ENCODE data around the gene TBX10. TPM values are rescaled to one million over a fixed set of nuclear protein-coding genes. Genes with fewer than 3 reads are reported as not detected.
"Not testable (repeated sequence)": the region's sequence is repeated elsewhere in the genome, so short reads cannot be mapped to it uniquely, and the experiment has no call there.

Gene TBX10
- total and polyA plus RNA-seq, 2 donors (not counting 3 experiments of a cell fraction or from before 2014, with no cell fraction given): not detected

GRCh38 chr11:67682126-67683034, 42.8 kb upstream of the TBX10 start:
- H3K79me2 ChIP-seq (ENCODE audit: control insufficient read depth, insufficient read depth, low read length); H3K4me3 ChIP-seq (replicated peaks in 1 of 3; ENCODE audit: insufficient read depth in 1 of 3, low read depth in 1 of 3, low read length in 3 of 3); intact Hi-C loops (cut with micrococcal nuclease); H3K9ac ChIP-seq (replicated peaks; ENCODE audit: extremely low read depth, insufficient read depth, low read length); POLR2A ChIA-PET; H3K4me2 ChIP-seq (ENCODE audit: insufficient read depth, low read length); H3K27me3 ChIP-seq (ENCODE audit: control insufficient read depth in 2 of 2, insufficient read depth in 2 of 2, low read length in 2 of 2); dilution Hi-C loops (cut with MboI; ENCODE audit: extremely low pct_ligation_motif_present, low sequenced_read_pairs); H2AFZ ChIP-seq (ENCODE audit: low read depth, low read length); H3K9me1 ChIP-seq (replicated peaks; ENCODE audit: control insufficient read depth, extremely low read depth, insufficient read depth, low read length); H3K36me3 ChIP-seq (ENCODE audit: control insufficient read depth in 2 of 2, extremely low read depth in 1 of 2, insufficient read depth in 2 of 2, low read length in 2 of 2); H3K9me3 ChIP-seq (replicated peaks; ENCODE audit: control insufficient read depth, insufficient read depth, low read length); H3K4me1 ChIP-seq (ENCODE audit: control insufficient read depth, extremely low read depth, insufficient read depth, low read length); H3K27ac ChIP-seq (ENCODE audit: insufficient read depth, low read depth, low read length); H4K20me1 ChIP-seq (replicated peaks; ENCODE audit: control insufficient read depth, extremely low read depth, insufficient read depth, low read length); FAIRE-seq; DNase-seq (ENCODE audit: low read depth, low spot score); BruUV-seq (replicated peaks): not testable (repeated sequence)
- CTCF ChIA-PET: interaction anchor here (1.4 kb wide), 1 partner anchor 9 kb away, joined by 3 read pairs; no protein-coding TSS in a partner anchor

GRCh38 chr11:67680696-67681470, 41.3 kb upstream of the TBX10 start:
- TF ChIP-seq MAX (IDR thresholded peaks at IDR 0.05; ENCODE audit: insufficient read depth, insufficient read length) (no peak), MYC (IDR thresholded peaks at IDR 0.05; ENCODE audit: low read depth, low read length) (no peak), POLR2AphosphoS5 (IDR thresholded peaks at IDR 0.05; ENCODE audit: insufficient read depth, low read depth, low read length) (no peak), EZH2 (IDR thresholded peaks at IDR 0.05; ENCODE audit: borderline replicate concordance, low read depth, low read length, severe bottlenecking) (no peak), POLR2A (IDR thresholded peaks at IDR 0.05; ENCODE audit: low read depth, low read length) (no peak), GATA2 (IDR thresholded peaks at IDR 0.05; ENCODE audit: insufficient read depth, insufficient read length, low read depth, low read length) (no peak), CTCF (IDR thresholded peaks at IDR 0.05; ENCODE audit: extremely low read depth in 1 of 2, insufficient read depth in 1 of 2, low read depth in 1 of 2, low read length in 2 of 2) (no peak), FOS (IDR thresholded peaks at IDR 0.05; ENCODE audit: borderline replicate concordance, insufficient read depth, low read length) (no peak), JUN (IDR thresholded peaks at IDR 0.05; ENCODE audit: borderline replicate concordance, insufficient read depth, insufficient read length, low read depth) (no peak)
- H3K27me3 ChIP-seq (ENCODE audit: control insufficient read depth in 2 of 2, insufficient read depth in 2 of 2, low read length in 2 of 2): peaks cover 0 to 5% of the 10 kb centered on the region in 2 experiments
- H3K79me2 ChIP-seq (ENCODE audit: control insufficient read depth, insufficient read depth, low read length): no peaks in the 10 kb centered on the region
- no peak overlapping the region for H3K4me3 ChIP-seq (replicated peaks in 1 of 3; ENCODE audit: insufficient read depth in 1 of 3, low read depth in 1 of 3, low read length in 3 of 3)
- no peak overlapping the region for H3K27ac ChIP-seq (ENCODE audit: insufficient read depth, low read depth, low read length)
- no peak overlapping the region for H3K9ac ChIP-seq (replicated peaks; ENCODE audit: extremely low read depth, insufficient read depth, low read length)
- H2AFZ ChIP-seq (ENCODE audit: low read depth, low read length): no peak overlapping the region
- FAIRE-seq (no peak), DNase-seq (ENCODE audit: low read depth, low spot score) (no peak)
- dilution Hi-C loops (cut with MboI; ENCODE audit: extremely low pct_ligation_motif_present, low sequenced_read_pairs): no loop called here
- intact Hi-C loops (cut with micrococcal nuclease): no loop called here
- H3K9me3 ChIP-seq (replicated peaks; ENCODE audit: control insufficient read depth, insufficient read depth, low read length): no peaks in the 10 kb centered on the region
- no TSS peak for BruUV-seq (replicated peaks)
- CTCF ChIA-PET: interaction anchor here (1.4 kb wide), 1 partner anchor 10 kb away, joined by 3 read pairs; no protein-coding TSS in a partner anchor
- no peaks in the 10 kb centered on the region for H3K4me1 ChIP-seq (ENCODE audit: control insufficient read depth, extremely low read depth, insufficient read depth, low read length)
- H3K36me3 ChIP-seq (ENCODE audit: control insufficient read depth in 2 of 2, extremely low read depth in 1 of 2, insufficient read depth in 2 of 2, low read length in 2 of 2): no peaks in the 10 kb centered on the region
- H4K20me1 ChIP-seq (replicated peaks; ENCODE audit: control insufficient read depth, extremely low read depth, insufficient read depth, low read length): no peaks in the 10 kb centered on the region
- POLR2A ChIA-PET: no interaction called here
- H3K4me2 ChIP-seq (ENCODE audit: insufficient read depth, low read length): no peak overlapping the region
- no peaks in the 10 kb centered on the region for H3K9me1 ChIP-seq (replicated peaks; ENCODE audit: control insufficient read depth, extremely low read depth, insufficient read depth, low read length)
